Measurements from ENCODE around the gene TBRG4. TPM values are rescaled to one million over a fixed set of nuclear protein-coding genes. Genes with fewer than 3 reads are reported as not detected.

TBRG4 gene
- total RNA-seq, 2 donors from 2014 or later: 91.0 to 147 TPM

GRCh38 chr7:45082831-45083331 is 28.6 kb downstream of the TBRG4 start:
- intact Hi-C loops (cut with DNase I): no loop called here
- no peak overlapping the region for H3K9ac ChIP-seq (ENCODE audit: low read depth in 2 of 2, low read length in 2 of 2)
- no peaks in the 10 kb centered on the region for H3K27me3 ChIP-seq
- DNase-seq: no peak
- H3K36me3 ChIP-seq: no peaks in the 10 kb centered on the region
- no peaks in the 10 kb centered on the region for H3K9me3 ChIP-seq
- no peaks in the 10 kb centered on the region for H3K4me1 ChIP-seq
- no peak overlapping the region for H3K4me3 ChIP-seq
- no peak overlapping the region for H3K27ac ChIP-seq
- no peak for TF ChIP-seq CTCF (IDR thresholded peaks at IDR 0.05)

DNA sequence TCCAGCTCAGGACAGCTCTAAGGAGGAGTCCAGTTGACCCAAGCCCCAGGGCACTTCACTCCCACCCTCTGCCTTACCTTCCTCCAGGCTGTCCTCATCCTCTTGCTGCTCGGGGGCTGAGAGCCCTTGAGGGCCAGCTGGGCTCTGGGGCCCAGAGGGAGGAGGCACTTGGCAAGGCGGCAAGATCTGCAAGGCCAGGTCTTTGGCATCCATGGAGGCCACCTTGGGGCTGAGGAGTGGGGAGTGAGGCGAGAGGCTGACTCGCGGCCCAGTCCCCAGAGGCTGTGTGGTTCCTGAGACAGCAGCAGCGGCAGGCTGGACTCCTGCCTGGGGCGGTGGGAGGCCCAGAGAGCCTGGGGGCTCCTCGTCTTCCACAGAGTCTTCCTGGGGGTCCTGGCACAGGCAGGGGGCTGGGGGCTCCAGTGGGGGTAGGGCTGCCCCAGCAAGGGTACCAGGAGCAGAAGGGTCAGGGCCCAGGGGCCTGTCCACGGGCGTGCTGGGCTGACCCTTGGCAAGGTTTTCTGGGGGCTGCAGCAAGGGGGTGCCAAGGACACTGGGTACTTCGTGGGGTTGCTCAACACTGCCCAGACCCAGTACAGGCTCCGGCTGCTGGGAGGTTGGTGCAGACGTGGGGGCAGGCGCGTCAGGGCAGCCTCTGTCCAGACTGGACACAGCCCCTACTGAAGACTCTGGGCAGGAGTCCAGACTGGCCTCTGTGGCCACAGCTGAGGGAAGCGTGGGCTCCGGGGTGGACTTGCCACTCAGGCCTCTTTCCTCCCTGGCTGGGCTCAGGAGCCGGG is 29.3 kb downstream of the TBRG4 start:
- Histone ChIP-seq H3K9me3 (no peaks in the 10 kb centered on the region), H3K27me3 (no peaks in the 10 kb centered on the region), H3K4me3 (no peak overlapping the region), H3K9ac (ENCODE audit: low read depth in 2 of 2, low read length in 2 of 2) (no peak overlapping the region), H3K4me1 (no peaks in the 10 kb centered on the region), H3K27ac (no peak overlapping the region), H3K36me3 (no peaks in the 10 kb centered on the region)
- intact Hi-C loops (cut with DNase I): no loop called here
- DNase-seq: no peak
- no peak for TF ChIP-seq CTCF (IDR thresholded peaks at IDR 0.05)

- no peak for DNase-seq
- no peak for TF ChIP-seq CTCF (IDR thresholded peaks at IDR 0.05)
- H3K36me3 ChIP-seq: no peaks in the 10 kb centered on the region
- H3K4me3 ChIP-seq: no peak overlapping the region
- no peaks in the 10 kb centered on the region for H3K9me3 ChIP-seq
- H3K27me3 ChIP-seq: no peaks in the 10 kb centered on the region
- H3K27ac ChIP-seq: no peak overlapping the region
- intact Hi-C loops (cut with DNase I): no loop called here
- H3K4me1 ChIP-seq: no peaks in the 10 kb centered on the region
- H3K9ac ChIP-seq (ENCODE audit: low read depth in 2 of 2, low read length in 2 of 2): no peak overlapping the region
Observed at GRCh38 chr7:45081670-45081974, 29.9 kb downstream of the TBRG4 start.

DNA sequence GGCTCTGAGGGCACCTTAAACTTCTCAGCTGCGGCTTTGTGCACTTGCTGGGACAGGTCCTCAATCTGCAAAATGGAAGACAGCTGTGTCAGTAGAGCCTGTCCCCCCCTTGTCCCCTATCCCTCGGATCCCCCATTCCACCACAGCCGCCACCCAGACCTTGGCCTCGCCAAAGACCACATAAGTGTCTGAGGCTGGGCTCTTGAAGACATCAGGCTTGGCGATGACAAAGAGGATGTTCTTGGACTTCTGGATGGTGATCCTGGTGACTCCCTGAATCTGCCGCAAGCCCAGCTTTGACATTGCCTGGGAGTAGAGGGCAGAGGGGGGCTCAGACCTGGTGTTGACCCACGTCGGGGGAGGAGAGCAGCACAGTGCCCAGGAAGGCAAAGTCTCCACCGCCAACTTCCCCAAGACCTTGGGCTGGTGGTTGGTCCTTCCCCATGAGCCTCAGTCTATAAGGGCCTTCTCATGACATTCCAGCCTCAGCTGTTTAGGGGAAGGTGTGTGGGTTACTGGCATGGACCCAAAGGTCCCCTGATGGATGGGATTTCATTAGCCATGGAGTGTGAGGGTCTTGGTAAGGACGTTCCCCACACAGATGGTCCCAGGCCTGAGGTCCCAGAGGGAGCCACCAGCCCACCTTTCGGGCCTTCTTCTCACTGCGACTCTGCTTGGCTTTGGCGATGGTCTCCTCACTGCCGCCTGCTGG is 30.4 kb downstream of the TBRG4 start:
- intact Hi-C loops (cut with DNase I): no loop called here
- TF ChIP-seq CTCF (IDR thresholded peaks at IDR 0.05): no peak
- Histone ChIP-seq H3K4me3 (no peak overlapping the region), H3K27ac (no peak overlapping the region), H3K4me1 (no peaks in the 10 kb centered on the region), H3K9ac (ENCODE audit: low read depth in 2 of 2, low read length in 2 of 2) (no peak overlapping the region), H3K36me3 (peaks cover 3% of the 10 kb centered on the region), H3K9me3 (no peaks in the 10 kb centered on the region), H3K27me3 (no peaks in the 10 kb centered on the region)
- DNase-seq: no peak

- peaks cover 7% of the 10 kb centered on the region for H3K36me3 ChIP-seq
- no peaks in the 10 kb centered on the region for H3K27me3 ChIP-seq
- no peak overlapping the region for H3K27ac ChIP-seq
- H3K9ac ChIP-seq (ENCODE audit: low read depth in 2 of 2, low read length in 2 of 2): no peak overlapping the region
- no peaks in the 10 kb centered on the region for H3K4me1 ChIP-seq
- TF ChIP-seq CTCF (IDR thresholded peaks at IDR 0.05): no peak
- no peak for DNase-seq
- no peaks in the 10 kb centered on the region for H3K9me3 ChIP-seq
- no peak overlapping the region for H3K4me3 ChIP-seq
- intact Hi-C loops (cut with DNase I): no loop called here
Observed at GRCh38 chr7:45080265-45080957, 31.1 kb downstream of the TBRG4 start.

All from colonic mucosa (tissue), 4 donors.